ENCODE measurements around the gene RYR2. TPM values are rescaled to one million over a fixed set of nuclear protein-coding genes. Genes with fewer than 3 reads are reported as not detected.
"Not testable (repeated sequence)": the region's sequence is repeated elsewhere in the genome, so short reads cannot be mapped to it uniquely, and the experiment has no call there.

RYR2 gene
- total RNA-seq, 1 donor from 2014 or later: not detected

DNA sequence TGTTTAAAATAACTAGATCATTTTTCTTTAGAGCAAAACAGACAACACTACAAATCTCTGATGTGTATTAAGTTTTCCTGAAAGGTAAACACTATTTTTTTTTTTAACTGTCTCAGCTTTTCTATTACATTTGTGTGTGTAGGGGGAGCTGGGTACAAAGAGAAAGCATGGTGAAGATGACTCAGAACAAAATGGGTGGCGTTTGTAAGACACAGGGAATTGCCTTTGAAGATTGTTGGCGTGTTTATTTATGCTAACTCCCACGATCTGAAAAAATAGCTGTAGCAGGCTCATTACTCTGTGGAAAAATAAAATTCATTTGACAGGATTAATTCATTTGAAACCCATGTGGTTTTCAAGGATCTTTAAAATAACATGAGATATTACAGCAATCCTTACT lies 285.1 kb downstream of the RYR2 start:
- intact Hi-C loops (cut with micrococcal nuclease): no loop called here

DNA sequence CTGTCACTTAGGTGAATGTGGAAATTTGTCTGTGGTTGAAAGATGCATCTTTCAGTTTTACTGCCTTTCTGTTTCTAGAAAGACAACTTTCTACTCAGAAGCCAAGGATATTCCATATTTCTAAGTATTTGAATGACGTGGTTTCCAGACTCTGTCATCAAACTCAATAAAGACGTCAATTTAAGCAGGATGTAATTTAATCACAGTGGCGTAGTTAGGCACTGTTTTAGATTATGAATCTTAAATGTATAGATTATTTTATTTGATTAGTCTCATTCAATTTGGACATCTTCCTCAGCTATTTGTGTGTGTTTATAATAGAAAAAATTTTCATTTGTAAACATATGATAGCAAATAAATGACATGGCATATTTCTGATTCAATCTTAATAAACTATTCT lies 298.9 kb downstream of the RYR2 start:
- intact Hi-C loops (cut with micrococcal nuclease): no loop called here

DNA sequence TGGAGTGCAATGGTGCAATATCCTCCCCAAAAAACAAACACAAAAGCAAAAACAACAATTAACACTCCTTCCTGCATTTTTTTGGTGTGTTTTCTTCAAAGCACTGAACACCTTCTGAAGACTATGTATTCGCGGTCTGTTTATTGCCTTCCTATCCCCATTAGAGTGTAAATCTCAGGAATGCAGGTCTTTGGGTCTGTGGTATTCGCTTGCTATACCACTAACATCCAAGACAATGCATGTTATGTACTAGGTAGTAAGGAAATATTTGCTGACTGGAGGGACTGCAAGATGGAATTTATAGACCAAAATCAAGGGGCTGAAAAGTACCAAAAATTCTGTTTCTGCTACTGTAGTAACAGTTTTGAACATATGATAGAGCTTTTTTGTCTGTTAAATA lies 299.4 kb downstream of the RYR2 start:
- intact Hi-C loops (cut with micrococcal nuclease): no loop called here

DNA sequence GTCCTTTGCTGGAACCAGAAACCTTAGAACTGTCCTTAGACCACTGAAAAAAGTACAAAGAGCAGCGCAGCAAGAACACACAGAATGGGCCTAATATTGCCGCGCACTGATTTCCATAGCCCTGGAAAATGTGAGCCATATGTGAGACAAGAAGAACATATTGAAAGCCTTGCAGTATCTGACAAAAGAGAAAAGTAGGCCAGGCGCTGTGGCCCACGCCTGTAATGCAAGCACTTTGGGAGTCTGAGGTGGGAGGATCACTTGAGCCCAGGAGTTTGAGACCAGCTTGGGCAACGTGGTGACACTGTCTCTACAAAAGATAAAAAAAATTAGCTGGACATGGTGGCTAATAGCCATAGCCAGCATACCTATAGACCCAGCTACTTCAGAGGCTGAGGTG lies 300.7 kb downstream of the RYR2 start:
- intact Hi-C loops (cut with micrococcal nuclease): no loop called here

DNA sequence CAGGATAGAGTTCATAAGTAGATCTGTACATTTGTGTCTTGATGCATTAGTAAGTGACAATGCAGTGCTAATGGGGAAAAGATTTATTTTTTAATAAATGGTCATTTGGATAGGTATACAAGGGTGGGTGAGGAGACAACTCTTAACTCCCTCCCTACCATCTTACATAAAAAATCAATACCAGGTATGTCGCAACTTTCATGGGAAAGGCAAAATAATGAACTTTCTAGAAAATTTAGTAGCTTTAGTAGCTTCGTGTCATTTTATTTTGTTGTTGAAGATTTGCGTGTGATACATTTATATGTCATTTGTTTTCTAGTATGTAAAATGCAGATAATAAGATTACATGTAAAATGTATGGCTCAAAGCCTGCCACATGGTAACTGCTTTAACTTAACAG lies 310.8 kb downstream of the RYR2 start:
- intact Hi-C loops (cut with micrococcal nuclease): no loop called here

DNA sequence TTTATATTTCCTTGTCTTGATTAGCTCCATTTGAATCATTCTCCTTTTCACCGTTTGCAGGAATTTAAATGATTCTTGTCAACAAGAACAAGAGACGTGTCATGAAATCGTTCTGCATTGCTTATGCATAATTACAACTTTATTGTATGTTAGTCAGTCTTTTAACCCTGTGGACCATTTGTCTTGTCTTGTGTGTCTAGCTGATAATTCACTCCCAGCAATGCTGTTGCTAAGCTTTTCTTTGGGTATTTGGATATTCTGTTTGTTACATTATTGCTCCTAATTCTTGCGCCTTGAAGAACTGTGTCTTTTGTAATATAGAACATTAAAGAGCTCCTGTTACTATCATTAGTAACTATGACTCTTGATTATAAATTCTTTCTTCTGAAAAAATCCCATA lies 311.9 kb downstream of the RYR2 start:
- intact Hi-C loops (cut with micrococcal nuclease): no loop called here

DNA sequence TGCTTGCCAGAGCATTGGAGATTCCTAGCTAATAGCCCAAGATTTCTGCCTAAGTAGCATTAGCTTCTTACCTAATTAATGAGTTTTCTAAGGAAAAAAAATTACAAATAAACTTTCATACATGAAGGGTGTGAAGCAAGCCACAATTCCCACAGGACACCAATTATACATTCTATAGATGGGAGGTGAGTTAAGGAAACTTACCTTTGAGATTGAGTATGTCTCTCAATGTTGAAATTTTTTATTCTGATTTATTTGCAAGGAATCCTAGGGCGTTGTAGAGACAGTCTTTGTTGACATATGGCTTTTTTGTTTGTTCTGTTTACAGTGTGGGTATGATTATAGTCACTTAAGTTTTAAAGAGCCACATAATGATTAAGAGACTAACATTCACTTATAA lies 313.0 kb downstream of the RYR2 start:
- intact Hi-C loops (cut with micrococcal nuclease): no loop called here

DNA sequence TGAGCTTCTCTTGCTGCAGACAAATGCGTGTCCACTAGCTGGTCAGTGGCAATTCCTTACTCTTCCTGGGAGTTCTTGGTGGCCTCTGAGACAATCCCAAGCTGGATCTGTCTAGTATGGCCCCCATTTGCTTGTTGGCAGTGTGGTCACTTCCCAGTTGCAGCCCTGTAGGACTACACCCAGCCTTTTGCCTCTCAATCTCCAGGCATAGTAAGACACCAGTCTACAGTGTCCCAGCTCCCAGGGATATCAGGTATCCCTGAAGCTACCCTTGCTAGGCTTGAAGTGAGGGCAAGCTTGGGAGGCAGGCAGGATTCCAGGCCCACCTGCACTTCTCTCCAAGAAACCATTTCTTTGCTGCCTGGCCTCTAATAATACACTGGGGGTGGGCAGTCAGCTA lies 316.6 kb downstream of the RYR2 start:
- intact Hi-C loops (cut with micrococcal nuclease): no loop called here

DNA sequence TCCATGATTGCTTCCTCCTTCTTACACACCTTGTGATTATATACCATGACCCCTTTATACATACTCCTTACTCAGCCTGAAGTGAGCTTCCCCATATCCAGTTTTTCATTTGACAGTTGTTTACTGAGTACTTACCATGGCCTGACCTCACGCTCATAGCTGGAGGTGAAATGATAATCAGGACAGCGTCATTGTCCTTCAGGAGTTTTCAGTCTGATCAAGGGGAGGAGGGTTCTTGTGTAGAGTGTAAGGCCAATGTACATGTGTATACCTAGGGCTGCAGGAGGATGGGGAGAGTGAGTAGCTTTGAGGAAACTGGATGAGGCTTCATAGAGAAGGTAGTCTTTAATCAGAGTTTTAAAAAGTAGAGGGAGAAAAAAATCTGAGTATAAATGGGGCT lies 325.8 kb downstream of the RYR2 start:
- intact Hi-C loops (cut with micrococcal nuclease): no loop called here

DNA sequence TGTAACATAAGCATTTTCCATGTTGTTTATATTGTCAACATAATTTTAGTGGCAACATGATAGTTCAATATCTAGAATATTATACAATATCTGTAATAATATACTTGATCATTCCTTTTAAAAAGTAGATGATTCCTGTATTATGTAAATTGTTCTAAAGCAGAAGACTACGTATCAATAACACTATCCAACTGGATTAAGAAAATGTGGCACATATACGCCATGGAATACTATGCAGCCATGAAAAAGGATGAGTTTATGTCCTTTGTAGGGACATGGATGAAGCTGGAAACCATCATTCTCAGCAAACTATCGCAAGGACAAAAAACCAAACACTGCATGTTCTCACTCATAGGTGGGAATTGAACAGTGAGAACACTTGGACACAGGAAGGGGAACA lies 329.5 kb downstream of the RYR2 start:
- intact Hi-C loops (cut with micrococcal nuclease): not testable (repeated sequence)

DNA sequence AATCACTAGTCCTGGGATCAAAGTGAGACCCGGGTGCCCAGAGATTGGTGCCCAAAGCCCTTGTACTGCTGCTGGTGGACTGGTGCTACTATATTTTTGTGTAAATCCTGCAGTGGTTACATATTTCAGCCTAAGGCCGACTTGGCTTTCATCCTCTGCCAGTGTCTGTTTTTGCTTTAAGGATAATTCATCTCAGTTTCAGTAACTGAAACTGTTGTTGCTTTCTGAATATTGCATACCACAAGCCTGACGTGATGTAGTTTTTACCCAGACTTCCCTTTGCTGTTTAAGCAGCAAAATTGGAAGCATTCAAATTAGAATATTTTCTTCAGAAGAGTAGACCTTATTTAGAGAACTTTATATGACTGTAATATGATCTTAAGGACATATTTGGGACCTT lies 341.8 kb downstream of the RYR2 start:
- intact Hi-C loops (cut with micrococcal nuclease): no loop called here

DNA sequence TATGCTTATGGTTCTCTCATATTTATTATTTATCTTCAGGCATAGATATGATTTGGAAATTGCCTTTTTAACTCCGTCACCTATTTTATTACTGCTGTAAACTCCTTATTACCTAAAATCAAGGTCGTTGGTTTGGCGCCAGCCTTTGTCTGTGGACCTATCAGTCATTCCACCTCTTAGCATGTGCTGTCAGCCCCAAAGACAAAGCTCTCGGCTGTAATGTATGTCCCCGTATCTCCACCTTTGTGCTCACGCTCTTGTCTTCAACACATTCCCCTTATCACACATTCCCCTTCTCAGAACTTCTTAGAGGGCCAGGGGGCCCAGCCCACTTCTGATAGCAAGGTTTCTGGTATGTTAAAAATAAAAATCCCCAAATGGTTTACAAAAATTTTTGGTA lies 342.2 kb downstream of the RYR2 start:
- intact Hi-C loops (cut with micrococcal nuclease): no loop called here

DNA sequence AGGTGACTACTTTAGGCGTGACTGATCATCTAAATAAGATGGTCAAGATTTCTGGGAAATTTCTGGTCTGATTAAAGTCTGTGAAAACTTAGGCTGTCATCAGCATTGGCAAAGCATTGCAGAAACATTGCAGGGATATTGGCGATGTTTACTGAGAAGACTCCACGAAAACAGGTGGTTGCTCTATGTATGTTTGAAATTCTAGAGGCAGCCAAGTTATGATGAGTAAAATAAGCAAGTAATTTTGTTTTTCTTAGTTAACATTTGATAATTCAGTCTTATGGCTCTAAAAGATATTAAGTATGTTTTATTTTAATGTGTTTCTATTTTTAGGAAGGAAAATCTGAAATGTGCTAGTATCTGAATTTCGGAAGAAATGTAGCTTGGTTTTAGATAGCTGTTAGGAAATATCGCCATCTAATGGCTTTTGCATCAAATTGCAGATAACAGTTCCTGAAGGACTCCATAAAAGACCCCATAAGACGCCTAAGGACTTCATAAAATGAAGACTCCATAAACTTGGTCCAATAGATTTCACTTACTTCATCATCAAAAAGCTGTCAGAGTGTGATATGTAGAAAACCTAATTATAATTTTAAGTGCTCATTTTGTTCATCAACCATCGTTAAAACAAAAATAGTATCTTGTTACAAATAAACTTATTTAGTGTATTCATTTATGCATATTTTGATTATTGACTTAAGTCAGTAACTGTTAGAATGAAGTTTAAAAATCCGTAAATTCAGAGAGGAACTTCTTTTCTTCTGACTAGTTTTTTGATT lies 344.6 kb downstream of the RYR2 start:
- intact Hi-C loops (cut with micrococcal nuclease): loop anchor here (2.0 kb wide), 2 partner anchors 782 to 1284 kb away; partner anchors contain the start of gene HEATR1

DNA sequence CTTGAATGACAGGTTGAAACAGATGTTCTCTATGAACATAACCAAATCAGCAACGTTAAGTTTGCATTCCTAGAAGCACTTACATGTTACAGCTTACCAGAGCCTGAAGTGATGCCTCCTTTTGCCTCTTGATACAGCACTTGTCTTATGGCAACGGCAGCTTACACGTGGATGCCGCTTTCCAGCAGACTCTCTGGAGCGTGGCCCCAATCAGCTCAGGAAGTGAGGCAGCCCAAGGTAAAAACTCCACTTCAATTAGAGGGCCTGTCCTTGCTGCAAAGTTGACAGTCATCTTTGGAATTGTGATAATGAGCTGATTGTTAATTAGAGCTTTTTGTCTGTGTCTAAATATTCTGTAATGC lies 345.1 kb downstream of the RYR2 start:
- intact Hi-C loops (cut with micrococcal nuclease): loop anchor here (2.0 kb wide), 2 partner anchors 782 to 1284 kb away; partner anchors contain the start of gene HEATR1

DNA sequence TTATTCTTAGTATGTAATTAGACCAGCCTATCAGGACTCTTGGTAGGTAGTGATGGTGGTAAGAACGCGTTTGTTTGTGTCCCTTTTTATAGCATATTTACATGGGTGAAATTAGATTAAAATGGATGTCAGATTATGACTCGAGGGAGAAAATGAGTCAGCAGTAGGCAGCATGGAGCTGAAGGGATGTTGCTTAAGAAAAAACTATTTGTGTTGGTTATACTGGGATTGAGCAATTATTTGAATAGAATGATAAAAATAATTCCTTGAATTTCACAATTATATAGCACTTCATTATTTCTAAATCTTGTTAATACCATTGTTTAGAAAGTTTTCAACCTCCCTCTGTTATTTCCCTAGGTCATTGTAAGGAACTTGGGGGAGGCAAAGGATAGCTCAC lies 348.8 kb downstream of the RYR2 start:
- intact Hi-C loops (cut with micrococcal nuclease): no loop called here

DNA sequence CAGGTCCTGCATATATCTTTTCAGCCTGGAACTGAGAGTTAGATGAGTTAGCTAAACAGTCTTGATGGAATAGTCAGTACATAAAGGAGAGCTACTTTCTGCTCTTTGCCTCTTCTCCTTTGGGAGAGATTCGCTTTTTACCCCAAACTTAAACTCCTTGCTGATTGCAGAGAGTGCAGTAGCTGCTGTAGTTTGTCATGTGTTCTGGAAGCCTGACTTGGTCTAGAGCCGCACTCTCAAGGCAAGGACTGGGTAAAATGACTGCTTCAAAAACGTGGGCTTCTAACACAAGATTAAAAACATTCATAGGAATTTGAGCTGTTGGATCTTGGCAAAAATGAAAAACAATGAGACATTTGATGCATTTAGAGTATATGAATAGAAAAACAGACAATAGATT lies 351.6 kb downstream of the RYR2 start:
- intact Hi-C loops (cut with micrococcal nuclease): no loop called here

DNA sequence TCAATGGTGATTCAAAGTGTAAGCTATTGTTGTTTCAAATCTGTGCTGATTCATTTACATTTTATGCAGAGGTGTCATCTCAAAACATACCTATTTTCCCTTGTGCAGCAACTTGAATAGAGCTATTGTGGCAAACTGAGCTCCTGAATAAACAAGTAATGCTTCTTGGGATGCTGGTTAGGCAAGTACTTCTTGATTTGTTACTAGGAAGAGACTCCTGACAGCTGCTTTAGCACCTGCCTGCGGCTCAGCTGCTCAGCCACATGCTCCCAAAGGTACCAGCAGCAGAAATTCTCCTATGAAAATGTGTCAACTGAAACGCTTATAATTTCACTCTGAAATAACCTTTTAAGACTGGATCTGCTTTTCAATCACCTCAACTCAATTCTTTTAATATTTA lies 352.3 kb downstream of the RYR2 start:
- intact Hi-C loops (cut with micrococcal nuclease): no loop called here

DNA sequence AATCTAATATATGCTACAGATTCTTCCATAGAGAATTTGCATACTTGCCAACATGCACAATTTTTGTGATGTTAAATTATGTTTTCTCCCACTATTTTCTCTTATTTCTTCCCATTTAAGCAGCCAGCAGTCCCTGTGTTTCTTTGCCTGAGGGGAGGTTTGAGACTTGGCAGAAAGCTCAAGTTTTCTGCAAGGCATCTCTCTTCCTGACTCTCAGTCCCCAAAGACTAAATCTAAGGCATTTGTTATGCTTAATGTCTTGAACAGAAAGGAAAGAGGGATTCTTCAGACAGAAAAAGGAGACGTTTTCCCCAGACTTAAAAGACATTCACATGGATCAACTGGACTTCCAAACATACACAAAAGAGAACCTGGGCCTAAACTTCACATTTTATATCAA lies 354.4 kb downstream of the RYR2 start:
- intact Hi-C loops (cut with micrococcal nuclease): no loop called here

DNA sequence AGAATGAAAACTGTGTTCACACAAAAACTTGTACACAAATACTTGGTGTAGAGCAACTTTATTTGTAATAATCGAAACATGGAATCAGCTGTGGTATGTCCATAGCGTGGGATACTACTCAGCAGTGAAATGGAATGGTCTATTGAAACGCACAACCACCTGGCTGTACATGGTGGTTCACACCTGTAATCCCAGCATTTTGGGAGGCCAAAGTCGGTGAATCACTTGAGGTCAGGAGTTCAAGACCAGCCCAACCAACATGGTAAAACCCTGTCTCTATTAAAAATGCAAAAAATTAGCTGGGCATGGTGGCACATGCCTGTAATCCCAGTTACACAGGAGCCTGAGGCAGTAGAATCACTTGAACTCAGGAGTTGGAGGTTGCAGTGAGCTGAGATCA lies 356.8 kb downstream of the RYR2 start:
- intact Hi-C loops (cut with micrococcal nuclease): no loop called here

DNA sequence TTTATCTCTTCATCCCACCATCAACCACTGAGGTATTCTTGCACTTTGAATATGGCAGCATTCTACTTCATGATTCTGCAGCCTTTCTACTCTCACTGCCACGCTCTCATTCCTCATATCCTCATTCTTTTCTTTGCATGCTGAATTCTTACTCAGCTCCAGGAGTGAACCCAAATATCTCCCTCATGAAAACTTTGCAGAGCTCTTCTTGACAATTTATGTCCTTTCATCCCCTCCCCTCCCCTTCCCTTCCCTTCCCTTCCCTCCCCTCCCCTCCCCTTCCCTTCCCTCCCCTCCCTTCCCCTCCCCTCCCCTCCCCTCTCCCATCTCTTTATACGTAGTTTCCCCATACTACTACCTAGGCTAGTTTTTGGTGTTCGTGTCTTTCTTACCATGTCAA lies 363.9 kb downstream of the RYR2 start:
- intact Hi-C loops (cut with micrococcal nuclease): no loop called here

DNA sequence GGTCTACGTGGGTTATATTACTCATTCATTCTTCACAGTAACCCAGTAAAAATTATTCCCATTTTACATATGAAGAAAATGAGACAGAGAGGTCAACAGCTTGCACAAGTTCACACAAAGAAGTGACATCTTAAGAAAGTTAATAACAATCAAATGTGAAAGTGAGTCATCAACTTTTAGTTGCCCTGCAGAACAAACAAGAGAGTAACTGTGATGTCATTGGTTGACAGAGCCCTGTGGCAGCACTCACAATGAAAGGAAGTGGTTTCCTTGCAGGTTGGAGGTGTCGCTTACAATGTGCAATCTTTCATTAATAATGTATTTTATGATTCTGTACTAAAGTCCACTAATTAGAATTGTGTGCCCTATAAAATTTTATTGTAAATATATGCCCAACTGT lies 369.6 kb downstream of the RYR2 start:
- intact Hi-C loops (cut with micrococcal nuclease): no loop called here

DNA sequence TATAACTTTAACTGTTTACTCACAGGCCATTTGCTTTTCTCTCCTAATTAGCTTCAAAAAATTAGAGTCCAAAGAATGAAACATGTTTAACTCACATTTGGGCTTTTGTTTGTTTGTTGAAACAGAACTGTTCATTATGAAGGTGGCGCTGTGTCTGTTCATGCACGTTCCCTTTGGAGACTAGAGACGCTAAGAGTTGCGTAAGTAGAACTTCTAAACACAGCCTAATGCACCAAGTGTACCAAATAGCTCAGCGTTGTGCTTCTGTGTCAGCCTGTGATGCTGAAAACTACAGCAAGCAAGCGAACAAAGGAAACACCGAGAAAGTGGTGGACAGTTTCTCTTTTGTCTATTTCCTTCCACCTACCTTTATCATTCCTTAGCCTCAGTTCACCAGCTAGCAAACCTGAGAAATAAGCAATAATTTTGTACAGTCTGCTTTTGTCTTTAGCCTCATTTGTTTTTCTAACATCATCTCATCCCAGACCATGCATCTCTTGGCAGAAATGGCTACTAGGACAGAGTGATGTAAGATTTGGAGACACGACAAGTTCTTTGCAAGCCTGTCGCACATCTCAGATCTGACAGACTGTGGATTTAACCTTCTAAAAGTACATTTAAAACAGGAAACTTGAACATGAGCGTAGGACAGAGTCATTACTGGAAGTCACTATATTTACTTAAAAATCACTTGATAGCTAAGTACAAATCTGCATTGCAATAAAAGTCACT lies 375.1 kb downstream of the RYR2 start:
- intact Hi-C loops (cut with micrococcal nuclease): no loop called here

DNA sequence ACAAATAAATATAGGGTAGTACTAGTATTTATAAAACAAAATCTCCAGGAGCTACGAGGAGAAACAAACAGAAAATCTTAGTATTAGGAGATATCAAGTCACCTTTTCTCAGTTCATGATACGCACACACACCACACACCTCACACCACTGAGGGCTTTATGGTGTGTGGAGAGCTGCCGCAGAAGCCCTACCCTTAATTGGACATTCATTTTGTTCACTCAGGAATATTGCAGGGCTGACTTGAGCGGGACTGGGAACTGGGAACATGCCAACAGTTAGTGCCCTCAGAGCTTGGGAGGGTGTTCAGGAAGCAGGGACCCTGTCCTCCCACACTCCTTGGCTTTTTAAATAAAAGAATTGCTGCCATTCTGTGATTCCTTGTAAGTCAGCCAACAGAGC lies 386.8 kb downstream of the RYR2 start:
- intact Hi-C loops (cut with micrococcal nuclease): no loop called here

Measured in T-helper 1 cell treated with Interleukin-12 subunit alpha and Interleukin-12 subunit beta and Interleukin-4 antibody, amounts not matched to agents 30 ng/mL and 1 ng/mL, for 36 hours (primary cell).